SU-DHL-6 (cell line): ENCODE data around the gene DIP2C.

ENCODE experiments used
- CTCF ChIP-seq: fragments of 200-600 bp; sonication (generic); IDR thresholded peaks from one replicate; pipeline ENCODE4 v1.5.1; 2017; ENCODE audit warnings: antibody characterized with exemption, mild to moderate bottlenecking, low read length, moderate library complexity; ENCODE audit not compliant: insufficient read depth, poor library complexity, severe bottlenecking
- EZH2phosphoT487 ChIP-seq: fragments of 200-600 bp; sonication (generic), shearing (Covaris generic); conservative IDR thresholded peaks from 2 replicates; pipeline ENCODE4 v1.6.1; 2018; ENCODE audit warnings: mild to moderate bottlenecking, antibody characterized with exemption, low read length, moderate library complexity, mixed read lengths

GRCh38 chr10:390449-391100, 298.9 kb downstream of the DIP2C start:
- TF ChIP-seq CTCF, result no peak
- TF ChIP-seq EZH2phosphoT487, result no peak
